ENCODE results near the gene RASGRF2.
"Not testable (repeated sequence)": the region's sequence is repeated elsewhere in the genome, so short reads cannot be mapped to it uniquely, and the experiment has no call there.

Gene RASGRF2

DNA sequence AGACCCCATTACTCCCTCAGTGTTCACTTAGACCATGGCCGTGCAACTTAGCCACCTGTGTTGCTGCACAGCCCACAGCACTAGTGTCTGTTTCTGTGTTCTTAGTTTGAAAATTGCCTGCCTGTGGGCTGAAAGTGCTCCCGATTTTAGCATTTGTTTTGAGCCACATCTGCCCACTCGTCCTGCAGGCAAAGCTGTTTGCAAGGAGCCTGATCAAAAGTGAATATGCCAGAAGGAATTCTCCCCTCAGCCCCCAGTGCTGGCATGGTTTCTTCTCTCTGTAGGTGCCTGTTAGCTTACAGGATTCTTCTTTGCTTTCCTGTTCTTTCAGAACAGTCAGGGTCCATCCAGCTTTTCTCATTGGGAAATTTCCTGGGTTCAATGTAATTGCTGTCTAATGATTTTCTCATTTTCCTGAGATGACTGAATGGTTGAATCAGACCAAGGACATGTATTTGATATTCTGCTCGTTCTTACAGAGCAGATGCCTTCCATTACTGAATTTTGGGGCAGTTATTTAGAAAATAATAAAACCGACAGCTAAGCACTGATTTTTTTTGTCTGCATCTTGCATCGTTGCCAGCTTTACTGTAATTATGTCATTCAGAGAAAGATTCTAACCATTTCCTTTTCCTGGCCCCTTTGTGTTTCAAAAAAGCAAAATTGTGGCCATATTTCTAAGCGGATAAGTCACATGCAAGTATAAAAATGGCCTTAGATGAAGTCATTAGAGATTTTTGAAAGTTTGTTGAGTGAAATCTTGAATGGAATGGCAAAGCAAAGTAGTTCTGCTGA, 161.9 kb downstream of the RASGRF2 start:
- Histone ChIP-seq H3K9ac (ENCODE audit: low read length) (no peak overlapping the region), H3K27ac (ENCODE audit: low read depth, low read length) (no peak overlapping the region), H3K36me3 (ENCODE audit: control insufficient read depth, insufficient read depth, low read length) (no peaks in the 10 kb centered on the region), H3K4me3 (ENCODE audit: low read length) (no peak overlapping the region), H3K27me3 (ENCODE audit: control insufficient read depth, insufficient read depth, low read length) (no peaks in the 10 kb centered on the region), H3K4me1 (ENCODE audit: control insufficient read depth, insufficient read depth, low read length) (no peaks in the 10 kb centered on the region)

DNA sequence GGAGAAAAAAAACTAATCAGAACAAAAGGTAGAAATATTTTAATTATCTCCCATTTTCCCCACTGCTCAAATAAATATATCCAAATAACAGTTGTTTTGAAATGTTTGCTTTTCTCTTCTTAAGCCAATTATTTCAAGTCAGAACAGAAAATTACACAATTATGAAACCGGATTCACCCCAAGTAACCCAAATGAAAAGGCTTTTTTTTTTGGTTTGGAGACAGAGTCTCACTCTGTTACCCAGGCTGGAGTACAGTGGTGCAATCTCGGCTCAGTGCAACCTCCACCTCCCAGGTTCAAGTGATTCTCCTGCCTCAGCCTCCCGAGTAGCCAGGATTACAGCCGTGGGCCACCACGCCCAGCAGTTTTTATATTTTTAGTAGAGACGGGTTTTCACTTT, 164.5 kb downstream of the RASGRF2 start:
- not testable (repeated sequence) for H3K27ac ChIP-seq (ENCODE audit: low read depth, low read length); H3K9ac ChIP-seq (ENCODE audit: low read length); H3K27me3 ChIP-seq (ENCODE audit: control insufficient read depth, insufficient read depth, low read length); H3K4me1 ChIP-seq (ENCODE audit: control insufficient read depth, insufficient read depth, low read length); H3K36me3 ChIP-seq (ENCODE audit: control insufficient read depth, insufficient read depth, low read length); H3K4me3 ChIP-seq (ENCODE audit: low read length)

GRCh38 chr5:81125959-81126358, 165.8 kb downstream of the RASGRF2 start:
- H3K9ac ChIP-seq (ENCODE audit: low read length) = peak overlapping the region; percentile 0
- H3K27me3 ChIP-seq (ENCODE audit: control insufficient read depth, insufficient read depth, low read length) = no peaks in the 10 kb centered on the region
- H3K36me3 ChIP-seq (ENCODE audit: control insufficient read depth, insufficient read depth, low read length) = no peaks in the 10 kb centered on the region
- H3K4me1 ChIP-seq (ENCODE audit: control insufficient read depth, insufficient read depth, low read length) = no peaks in the 10 kb centered on the region
- H3K27ac ChIP-seq (ENCODE audit: low read depth, low read length) = no peak overlapping the region
- H3K4me3 ChIP-seq (ENCODE audit: low read length) = no peak overlapping the region

GRCh38 chr5:81128416-81128815, 168.3 kb downstream of the RASGRF2 start:
- H3K4me1 ChIP-seq (ENCODE audit: control insufficient read depth, insufficient read depth, low read length) = no peaks in the 10 kb centered on the region
- no peaks in the 10 kb centered on the region for H3K36me3 ChIP-seq (ENCODE audit: control insufficient read depth, insufficient read depth, low read length)
- no peak overlapping the region for H3K9ac ChIP-seq (ENCODE audit: low read length)
- H3K27me3 ChIP-seq (ENCODE audit: control insufficient read depth, insufficient read depth, low read length) = no peaks in the 10 kb centered on the region
- H3K4me3 ChIP-seq (ENCODE audit: low read length) = no peak overlapping the region
- no peak overlapping the region for H3K27ac ChIP-seq (ENCODE audit: low read depth, low read length)

DNA sequence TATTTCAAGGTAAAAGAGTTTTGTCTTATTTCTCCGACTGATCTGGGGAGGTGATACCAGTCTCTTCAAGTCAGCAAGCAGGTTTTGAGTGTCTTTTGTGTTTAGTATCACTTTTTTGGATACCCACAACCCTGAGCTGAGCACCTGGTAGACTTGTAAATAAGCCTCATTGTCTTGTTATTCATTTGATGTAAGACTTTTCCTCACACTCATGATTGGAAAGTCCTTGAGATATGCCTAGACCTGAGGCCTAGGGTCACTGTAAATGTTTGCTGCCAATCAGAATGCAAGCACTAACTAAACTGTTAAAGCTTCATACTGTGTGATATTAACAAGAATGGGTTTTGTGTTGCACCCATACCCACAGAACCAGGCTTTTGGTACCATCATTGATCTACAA, 172.2 kb downstream of the RASGRF2 start:
- Histone ChIP-seq H3K4me3 (ENCODE audit: low read length) (no peak overlapping the region), H3K36me3 (ENCODE audit: control insufficient read depth, insufficient read depth, low read length) (no peaks in the 10 kb centered on the region), H3K27me3 (ENCODE audit: control insufficient read depth, insufficient read depth, low read length) (no peaks in the 10 kb centered on the region), H3K4me1 (ENCODE audit: control insufficient read depth, insufficient read depth, low read length) (no peaks in the 10 kb centered on the region), H3K27ac (ENCODE audit: low read depth, low read length) (no peak overlapping the region), H3K9ac (ENCODE audit: low read length) (no peak overlapping the region)

DNA sequence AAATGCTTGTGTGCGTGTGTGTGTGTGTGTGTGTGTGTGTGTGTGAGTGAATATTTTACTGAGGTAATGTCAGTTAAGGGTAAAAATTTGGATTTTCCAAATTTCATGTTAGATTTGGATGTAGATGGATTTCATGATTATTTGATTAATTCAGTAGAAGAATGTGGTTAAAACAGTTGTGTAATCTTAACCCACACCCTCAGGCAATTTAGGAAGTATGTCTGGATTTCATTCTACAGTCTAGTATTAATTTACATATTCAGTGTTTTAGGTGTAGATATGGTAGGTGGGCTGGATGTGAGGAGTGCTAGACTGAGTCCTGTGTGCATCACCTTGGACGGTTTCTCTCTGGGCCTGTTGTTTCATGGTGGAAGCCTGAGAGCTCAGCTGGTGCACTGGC, 173.9 kb downstream of the RASGRF2 start:
- H3K27ac ChIP-seq (ENCODE audit: low read depth, low read length) = no peak overlapping the region
- no peaks in the 10 kb centered on the region for H3K4me1 ChIP-seq (ENCODE audit: control insufficient read depth, insufficient read depth, low read length)
- no peaks in the 10 kb centered on the region for H3K36me3 ChIP-seq (ENCODE audit: control insufficient read depth, insufficient read depth, low read length)
- H3K4me3 ChIP-seq (ENCODE audit: low read length) = no peak overlapping the region
- H3K9ac ChIP-seq (ENCODE audit: low read length) = no peak overlapping the region
- no peaks in the 10 kb centered on the region for H3K27me3 ChIP-seq (ENCODE audit: control insufficient read depth, insufficient read depth, low read length)

GRCh38 chr5:81134566-81134965, 174.4 kb downstream of the RASGRF2 start:
- Histone ChIP-seq H3K36me3 (ENCODE audit: control insufficient read depth, insufficient read depth, low read length) (no peaks in the 10 kb centered on the region), H3K27me3 (ENCODE audit: control insufficient read depth, insufficient read depth, low read length) (no peaks in the 10 kb centered on the region), H3K27ac (ENCODE audit: low read depth, low read length) (no peak overlapping the region), H3K9ac (ENCODE audit: low read length) (no peak overlapping the region), H3K4me1 (ENCODE audit: control insufficient read depth, insufficient read depth, low read length) (no peaks in the 10 kb centered on the region), H3K4me3 (ENCODE audit: low read length) (no peak overlapping the region)

DNA sequence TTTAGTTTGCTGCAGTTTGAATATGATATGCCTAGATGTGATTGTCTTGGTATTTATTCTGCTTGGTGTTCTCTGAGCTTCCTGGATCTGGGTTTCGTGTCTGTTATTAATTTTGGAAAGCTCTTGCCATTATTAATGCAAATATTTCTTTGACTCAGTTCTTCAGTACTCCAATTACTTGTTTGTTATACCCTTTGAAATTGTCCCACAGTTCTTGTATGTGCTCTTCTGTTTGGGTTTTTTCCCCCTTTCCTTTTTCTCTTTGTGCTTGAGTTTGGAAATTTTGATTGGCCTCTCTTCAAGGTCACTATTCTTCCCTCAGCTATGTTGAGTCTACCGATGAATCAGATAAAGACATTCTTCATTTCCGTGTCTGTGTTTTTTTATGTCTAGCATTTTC, 176.4 kb downstream of the RASGRF2 start:
- Histone ChIP-seq H3K9ac (ENCODE audit: low read length) (no peak overlapping the region), H3K36me3 (ENCODE audit: control insufficient read depth, insufficient read depth, low read length) (no peaks in the 10 kb centered on the region), H3K4me3 (ENCODE audit: low read length) (no peak overlapping the region), H3K4me1 (ENCODE audit: control insufficient read depth, insufficient read depth, low read length) (peaks cover 4% of the 10 kb centered on the region), H3K27ac (ENCODE audit: low read depth, low read length) (no peak overlapping the region), H3K27me3 (ENCODE audit: control insufficient read depth, insufficient read depth, low read length) (no peaks in the 10 kb centered on the region)

- H3K36me3 ChIP-seq (ENCODE audit: control insufficient read depth, insufficient read depth, low read length) = no peaks in the 10 kb centered on the region
- H3K9ac ChIP-seq (ENCODE audit: low read length) = no peak overlapping the region
- peaks cover 4% of the 10 kb centered on the region for H3K4me1 ChIP-seq (ENCODE audit: control insufficient read depth, insufficient read depth, low read length)
- H3K27ac ChIP-seq (ENCODE audit: low read depth, low read length) = no peak overlapping the region
- no peaks in the 10 kb centered on the region for H3K27me3 ChIP-seq (ENCODE audit: control insufficient read depth, insufficient read depth, low read length)
- no peak overlapping the region for H3K4me3 ChIP-seq (ENCODE audit: low read length)
These were observed 177.7 kb downstream of the RASGRF2 start for GRCh38 chr5:81137833-81138232.

- Histone ChIP-seq H3K36me3 (ENCODE audit: control insufficient read depth, insufficient read depth, low read length) (no peaks in the 10 kb centered on the region), H3K4me3 (ENCODE audit: low read length) (no peak overlapping the region), H3K27me3 (ENCODE audit: control insufficient read depth, insufficient read depth, low read length) (no peaks in the 10 kb centered on the region), H3K9ac (ENCODE audit: low read length) (no peak overlapping the region), H3K27ac (ENCODE audit: low read depth, low read length) (no peak overlapping the region), H3K4me1 (ENCODE audit: control insufficient read depth, insufficient read depth, low read length) (peaks cover 4% of the 10 kb centered on the region)
These were observed 180.3 kb downstream of the RASGRF2 start for GRCh38 chr5:81140441-81140840.

DNA sequence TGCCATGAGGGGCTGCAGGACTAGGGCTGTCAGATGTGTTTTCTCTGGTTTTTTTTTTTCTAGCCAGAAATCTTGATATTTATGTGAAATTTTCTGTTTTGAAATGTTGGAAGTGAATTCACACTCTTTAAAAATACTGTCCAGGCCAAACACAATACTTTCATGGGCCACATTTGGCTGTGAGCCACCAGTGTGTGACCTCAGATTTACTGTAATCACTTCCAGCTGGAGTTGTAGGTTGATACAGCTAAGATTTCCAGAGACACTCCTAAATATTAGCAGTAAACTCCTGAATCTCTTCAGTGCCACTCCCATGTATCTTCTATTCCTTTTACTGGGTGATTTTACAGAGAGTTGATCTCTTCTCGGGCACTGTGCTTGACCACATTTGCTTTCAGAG, 180.8 kb downstream of the RASGRF2 start:
- no peaks in the 10 kb centered on the region for H3K27me3 ChIP-seq (ENCODE audit: control insufficient read depth, insufficient read depth, low read length)
- no peaks in the 10 kb centered on the region for H3K36me3 ChIP-seq (ENCODE audit: control insufficient read depth, insufficient read depth, low read length)
- H3K9ac ChIP-seq (ENCODE audit: low read length) = no peak overlapping the region
- peaks cover 4% of the 10 kb centered on the region for H3K4me1 ChIP-seq (ENCODE audit: control insufficient read depth, insufficient read depth, low read length)
- H3K4me3 ChIP-seq (ENCODE audit: low read length) = no peak overlapping the region
- H3K27ac ChIP-seq (ENCODE audit: low read depth, low read length) = no peak overlapping the region

- no peaks in the 10 kb centered on the region for H3K27me3 ChIP-seq (ENCODE audit: control insufficient read depth, insufficient read depth, low read length)
- no peak overlapping the region for H3K4me3 ChIP-seq (ENCODE audit: low read length)
- no peak overlapping the region for H3K9ac ChIP-seq (ENCODE audit: low read length)
- no peak overlapping the region for H3K27ac ChIP-seq (ENCODE audit: low read depth, low read length)
- H3K4me1 ChIP-seq (ENCODE audit: control insufficient read depth, insufficient read depth, low read length) = peaks cover 4% of the 10 kb centered on the region
- H3K36me3 ChIP-seq (ENCODE audit: control insufficient read depth, insufficient read depth, low read length) = no peaks in the 10 kb centered on the region
These were observed 181.9 kb downstream of the RASGRF2 start for GRCh38 chr5:81142108-81142507.

GRCh38 chr5:81145329-81145935, 185.3 kb downstream of the RASGRF2 start:
- Histone ChIP-seq H3K27me3 (ENCODE audit: control insufficient read depth, insufficient read depth, low read length) (no peaks in the 10 kb centered on the region), H3K9ac (ENCODE audit: low read length) (no peak overlapping the region), H3K4me3 (ENCODE audit: low read length) (no peak overlapping the region), H3K27ac (ENCODE audit: low read depth, low read length) (no peak overlapping the region), H3K4me1 (ENCODE audit: control insufficient read depth, insufficient read depth, low read length) (peaks cover 4% of the 10 kb centered on the region), H3K36me3 (ENCODE audit: control insufficient read depth, insufficient read depth, low read length) (no peaks in the 10 kb centered on the region)

Data from rectal smooth muscle tissue (tissue), 1 donor.